CD4-positive, alpha-beta T cell treated with Interleukin-15 for 4 hours (primary cell): ENCODE results near the gene SYNDIG1.

Experiments used
- DNase-seq: peaks from one replicate; pipeline ENCODE4 v3.0.0-alpha.2; 2020; ENCODE audit warnings: low spot score

SYNDIG1 gene

DNA sequence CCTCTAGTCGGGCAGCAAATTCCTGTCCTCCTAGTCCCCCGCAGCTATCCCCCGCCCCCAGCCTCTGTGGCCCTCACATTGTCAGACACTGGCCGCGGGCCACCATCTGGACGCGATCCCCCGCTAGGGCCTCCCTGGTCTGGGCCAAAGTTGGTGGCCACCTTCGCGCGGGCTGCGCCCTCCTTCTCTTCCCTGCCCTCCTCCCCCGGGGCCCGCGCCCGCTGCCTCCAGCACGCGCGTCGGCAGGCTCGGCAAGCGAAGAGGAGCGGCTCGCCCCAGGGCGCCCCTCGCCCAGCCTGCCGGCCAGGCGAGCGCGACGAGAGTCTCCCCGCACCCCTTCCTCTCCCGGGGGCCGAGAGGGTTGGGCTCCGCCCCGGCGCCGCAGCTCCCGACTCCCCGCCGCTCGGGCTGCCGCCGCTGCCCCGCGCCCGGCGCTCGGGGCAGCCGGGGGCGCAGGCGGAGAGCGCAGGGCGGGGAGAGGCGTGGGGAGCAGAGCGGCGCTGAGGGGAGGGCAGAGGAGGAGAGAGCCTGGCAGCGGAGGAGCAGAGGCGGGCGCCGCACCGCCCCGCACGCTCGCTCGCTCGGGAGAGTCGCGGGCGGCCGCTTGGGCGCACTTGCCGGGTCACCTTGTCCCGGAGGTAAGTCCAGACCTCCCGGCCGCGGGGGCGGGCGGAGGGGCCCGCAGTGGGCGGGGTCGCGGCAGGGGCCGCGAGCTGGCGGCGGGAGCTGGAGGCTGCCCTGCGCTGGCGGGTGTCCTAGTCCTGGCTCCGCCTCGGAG, at the start of gene SYNDIG1:
Gene SYNDIG1 (plus strand): TSS at position 514 of the 778 bp plus-strand sequence. CDS start 73,469 bp downstream, outside the sequence.
- DNase-seq: no peak

- no peak for DNase-seq
These were observed 49.6 kb upstream of the SYNDIG1 start for GRCh38 chr20:24419786-24420185.

DNA sequence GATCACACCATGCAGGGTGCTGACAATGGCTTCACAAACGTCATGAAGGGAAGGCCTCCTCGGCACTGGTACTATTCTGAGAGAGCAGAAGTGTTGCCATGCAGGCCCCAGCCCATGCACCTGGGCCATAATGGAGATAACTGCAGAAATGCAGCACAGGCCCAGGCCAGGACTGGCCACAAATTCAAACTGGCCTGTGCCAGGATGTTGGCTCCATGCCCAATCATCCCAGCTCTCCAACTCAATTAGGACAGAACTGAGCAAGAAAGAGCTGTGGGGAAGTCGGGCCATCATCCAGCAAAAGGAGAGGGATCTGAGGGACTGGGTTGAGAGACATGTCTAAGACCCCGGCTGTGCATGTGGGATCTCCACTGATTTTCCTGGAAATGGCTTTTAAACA, 48.9 kb upstream of the SYNDIG1 start:
- no peak for DNase-seq

GRCh38 chr20:24421071-24421470, 48.4 kb upstream of the SYNDIG1 start:
- no peak for DNase-seq

DNA sequence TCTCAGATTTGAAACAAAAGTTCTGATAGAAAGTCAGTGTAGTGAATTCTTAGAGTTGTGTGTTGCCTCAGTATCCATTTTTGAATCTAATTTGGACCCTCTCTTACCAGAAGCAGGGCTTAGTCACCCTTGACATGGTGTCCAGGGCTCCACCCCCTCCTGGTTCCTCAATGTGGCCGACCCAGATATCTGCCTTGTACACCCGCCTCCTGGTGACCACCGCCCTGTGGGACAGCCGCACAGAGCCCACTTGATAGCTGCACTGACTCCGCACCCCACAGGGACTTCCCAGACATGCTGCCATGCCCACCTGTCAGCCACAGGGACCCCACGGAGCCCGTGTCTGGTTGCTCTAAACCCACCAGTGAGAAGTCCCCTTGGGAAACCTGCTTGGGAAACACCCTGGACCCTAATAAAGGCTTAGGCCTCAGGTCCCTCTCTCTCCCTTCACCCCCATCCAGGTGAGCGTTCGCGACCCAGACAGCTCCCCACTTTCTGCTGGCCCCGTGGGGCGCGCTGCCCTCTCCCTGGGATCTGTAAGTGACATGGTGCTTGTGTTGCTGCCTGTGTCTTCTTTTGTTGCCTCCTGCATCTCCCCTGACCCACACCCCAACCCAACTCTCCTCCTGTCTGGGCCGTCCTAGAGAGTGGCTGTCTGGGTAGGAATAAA, 47.2 kb upstream of the SYNDIG1 start:
- no peak for DNase-seq

DNA sequence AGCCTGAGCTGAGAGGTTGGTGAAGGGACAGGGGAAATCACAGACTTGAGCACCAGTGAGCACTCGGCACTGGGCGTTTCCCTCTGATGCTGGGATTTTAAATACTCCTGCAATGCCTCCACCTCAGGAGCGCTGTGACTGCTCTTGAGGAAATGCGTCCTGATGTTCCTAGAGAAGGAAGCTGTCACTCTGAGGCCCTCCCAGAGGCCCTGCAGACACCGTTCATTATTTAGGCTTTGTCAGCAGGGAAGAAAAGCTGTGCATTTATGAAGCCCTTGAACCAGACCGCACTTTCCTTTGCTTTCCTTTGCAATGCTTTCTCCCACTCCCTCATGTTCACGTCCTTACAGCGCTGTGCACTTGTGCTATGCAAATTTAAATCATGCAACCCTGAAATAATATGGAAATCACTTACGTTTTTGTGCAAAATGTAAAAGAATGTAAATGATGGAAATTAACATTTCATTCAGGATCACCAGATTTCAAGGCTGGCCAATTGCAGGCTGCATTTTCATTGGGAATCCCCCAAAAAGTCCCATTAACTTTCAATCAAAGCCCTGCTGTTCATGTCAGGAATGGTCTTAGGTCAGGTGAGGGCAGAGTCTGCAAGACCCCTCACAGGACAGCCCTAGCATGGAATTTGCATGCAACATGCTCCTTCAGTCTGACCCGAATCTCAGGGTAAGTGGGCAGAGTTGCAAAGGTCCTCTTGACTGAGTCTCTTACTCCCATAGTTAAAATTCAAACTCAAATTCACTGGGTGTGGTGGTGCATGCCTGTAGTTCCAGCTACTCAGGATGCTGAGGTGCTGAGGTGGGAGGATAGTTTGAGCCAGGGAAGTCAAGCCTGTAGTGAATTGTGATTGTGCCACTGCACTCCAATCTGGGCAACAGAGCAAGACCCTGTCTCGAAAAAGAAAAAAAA, 45.8 kb upstream of the SYNDIG1 start:
- DNase-seq: no peak

DNA sequence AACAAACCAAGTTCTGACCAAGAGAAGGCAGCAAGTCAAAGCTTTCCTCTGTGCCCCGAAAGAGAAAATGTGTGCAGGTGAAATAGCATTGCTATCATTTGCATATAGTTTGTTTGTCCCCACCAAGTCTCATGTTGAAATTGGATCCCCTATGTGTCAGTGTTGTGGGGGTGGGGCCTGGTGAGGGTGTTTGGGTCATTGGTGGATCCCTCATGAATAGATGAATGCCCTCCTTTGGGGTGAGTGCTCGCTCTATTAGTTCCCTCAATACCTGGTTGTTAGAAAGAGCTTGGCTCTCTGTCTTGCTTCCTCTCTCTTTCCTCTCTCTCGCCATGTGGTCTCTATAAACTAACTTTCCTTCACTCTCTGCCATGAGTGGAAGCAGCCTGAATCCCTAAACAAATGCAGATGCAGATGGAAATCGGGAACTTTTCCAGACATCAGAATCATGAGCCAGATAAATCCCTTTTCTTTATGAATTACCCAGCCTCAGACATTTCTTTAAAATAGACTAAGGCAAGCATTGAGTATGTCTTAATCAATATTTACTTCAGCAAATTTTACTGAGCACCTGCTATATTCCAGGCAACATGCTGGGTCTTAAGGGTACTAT, 43.8 kb upstream of the SYNDIG1 start:
- DNase-seq: no peak

GRCh38 chr20:24431279-24432045, 38.0 kb upstream of the SYNDIG1 start:
- DNase-seq: no peak

- DNase-seq: no peak
These were observed 37.4 kb upstream of the SYNDIG1 start for GRCh38 chr20:24432046-24432442.

- DNase-seq: no peak
These were observed 33.3 kb upstream of the SYNDIG1 start for GRCh38 chr20:24436160-24436559.

DNA sequence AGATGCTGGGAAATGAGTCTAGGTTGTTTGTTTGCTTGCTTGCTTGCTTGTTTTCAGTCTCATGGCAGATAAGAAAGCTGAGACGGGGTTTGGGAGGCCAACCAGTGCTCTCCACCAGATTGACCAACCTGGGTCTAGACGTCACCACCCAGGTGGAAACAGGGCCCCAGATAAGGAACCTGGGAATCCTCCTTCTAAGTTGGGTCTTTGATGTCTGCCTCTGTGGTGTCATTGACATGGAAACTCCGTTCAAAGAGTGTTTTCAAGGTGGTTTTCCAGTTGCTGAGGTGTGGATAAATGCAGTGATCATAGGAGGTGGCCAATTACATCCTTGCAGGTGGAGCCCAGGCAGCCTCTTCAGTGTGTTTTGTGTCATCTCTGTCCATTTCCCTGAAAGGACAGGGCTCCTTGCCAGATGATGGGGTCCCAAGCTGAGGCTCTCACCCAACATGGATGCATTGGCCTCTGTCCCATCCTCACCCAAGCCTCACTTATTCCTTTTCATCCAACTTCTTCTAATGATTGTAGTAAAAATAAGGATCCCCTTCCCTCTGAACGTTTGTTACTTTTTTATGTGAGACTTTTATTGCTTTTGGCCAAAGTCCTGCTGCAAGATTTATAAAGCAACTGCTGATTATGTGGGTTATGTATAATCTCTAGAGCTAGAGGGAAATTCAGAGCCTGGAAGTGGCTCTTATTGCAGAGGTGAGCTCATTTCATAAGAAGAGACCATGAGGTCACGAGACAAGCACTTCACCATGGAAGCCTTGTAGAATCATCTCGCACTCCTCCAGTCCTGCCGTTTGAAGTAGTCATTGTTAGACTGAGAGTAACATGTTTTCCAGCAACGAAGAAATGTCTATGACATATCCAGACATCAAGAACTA, 32.0 kb upstream of the SYNDIG1 start:
- no peak for DNase-seq

DNA sequence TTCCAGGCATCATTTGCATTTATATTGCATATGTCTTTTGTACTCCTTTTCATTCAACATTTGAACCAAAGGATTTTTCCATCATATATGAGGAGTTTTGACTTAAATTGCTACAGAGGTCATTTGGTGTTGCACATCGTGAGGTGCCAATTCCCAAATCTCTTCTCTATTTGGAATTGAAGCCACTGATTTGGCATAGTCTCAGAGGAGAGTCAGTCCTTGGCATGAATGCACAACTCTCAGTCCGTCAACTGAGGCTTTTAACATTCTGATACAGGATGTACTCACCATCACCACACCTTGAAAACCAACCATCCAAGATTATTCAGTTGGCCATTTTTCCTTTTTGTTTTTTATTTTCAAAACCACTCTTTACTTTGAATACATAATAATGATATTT, 31.1 kb upstream of the SYNDIG1 start:
- DNase-seq: no peak

- no peak for DNase-seq
These were observed 29.6 kb upstream of the SYNDIG1 start for GRCh38 chr20:24439737-24440387.

- no peak for DNase-seq
These were observed 27.8 kb upstream of the SYNDIG1 start for GRCh38 chr20:24441661-24442060.

DNA sequence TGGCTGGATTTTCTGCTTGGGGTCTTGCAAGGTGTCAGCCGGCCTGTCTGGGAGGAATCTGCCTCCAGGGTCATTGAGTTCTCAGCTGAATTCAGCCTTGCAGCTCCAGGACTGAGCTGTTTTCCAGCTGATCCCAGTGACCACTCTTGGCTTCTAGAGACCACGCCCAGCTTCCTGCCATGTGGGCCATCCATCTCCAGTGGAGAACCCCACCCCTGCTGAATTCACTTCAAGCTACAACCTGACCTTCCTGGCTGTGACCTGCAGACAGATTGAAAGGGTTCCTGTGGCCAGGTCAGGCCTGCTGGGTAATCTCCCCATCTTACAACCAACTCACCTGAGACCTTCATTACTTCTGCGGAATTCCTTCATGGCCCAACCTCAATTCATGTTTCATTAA, 26.5 kb upstream of the SYNDIG1 start:
- DNase-seq: no peak

DNA sequence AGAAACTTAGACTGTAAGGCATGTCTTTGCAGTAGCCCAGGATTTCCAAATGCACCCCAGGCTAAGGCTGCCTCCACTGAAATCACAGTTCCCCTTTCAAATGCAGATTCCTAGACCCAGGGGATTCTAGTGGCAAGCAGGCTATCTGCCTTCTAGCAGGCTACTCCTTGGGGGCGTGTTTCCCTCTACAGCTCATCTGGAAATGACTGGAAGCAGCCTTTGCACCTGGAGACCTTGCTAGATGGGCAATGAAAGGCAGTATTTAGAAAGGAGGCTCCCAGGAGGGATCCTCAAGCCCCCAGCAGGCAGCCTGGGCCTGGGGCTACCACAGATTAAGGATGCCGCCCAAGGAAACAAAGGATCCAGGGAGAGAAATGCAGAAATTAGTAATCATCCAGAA, 26.0 kb upstream of the SYNDIG1 start:
- DNase-seq: no peak

DNA sequence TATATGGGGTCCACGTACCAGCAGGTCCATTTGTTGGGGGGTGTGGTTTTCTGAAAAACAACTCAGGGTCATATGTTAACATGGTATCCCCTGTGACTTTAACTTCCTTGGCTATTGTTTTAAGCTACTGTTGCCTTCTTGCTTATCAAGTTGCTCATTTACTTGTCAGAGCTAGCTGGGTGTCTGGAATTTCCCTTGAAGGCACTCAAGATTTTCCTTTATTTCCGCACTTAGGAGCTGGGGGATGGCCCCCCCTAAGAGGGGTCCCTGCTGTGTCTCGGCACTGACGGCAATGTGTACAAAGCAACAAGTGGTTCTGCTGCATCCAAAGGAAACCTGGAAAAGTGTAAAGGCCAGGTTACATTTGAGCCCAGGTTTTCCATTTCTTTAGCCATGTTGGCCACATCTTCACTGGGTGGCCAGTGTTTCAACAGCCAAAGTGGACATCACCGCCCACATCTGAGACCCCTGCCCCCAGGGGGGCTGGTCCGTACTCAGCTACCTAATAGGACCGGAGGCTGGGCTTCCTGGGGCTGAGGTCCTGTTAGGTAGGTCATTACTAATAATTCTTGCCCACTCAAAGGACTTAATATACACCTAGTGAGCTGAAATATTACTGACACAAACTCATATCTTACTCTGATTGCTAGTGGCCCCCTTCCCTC, 24.8 kb upstream of the SYNDIG1 start:
- DNase-seq: no peak

DNA sequence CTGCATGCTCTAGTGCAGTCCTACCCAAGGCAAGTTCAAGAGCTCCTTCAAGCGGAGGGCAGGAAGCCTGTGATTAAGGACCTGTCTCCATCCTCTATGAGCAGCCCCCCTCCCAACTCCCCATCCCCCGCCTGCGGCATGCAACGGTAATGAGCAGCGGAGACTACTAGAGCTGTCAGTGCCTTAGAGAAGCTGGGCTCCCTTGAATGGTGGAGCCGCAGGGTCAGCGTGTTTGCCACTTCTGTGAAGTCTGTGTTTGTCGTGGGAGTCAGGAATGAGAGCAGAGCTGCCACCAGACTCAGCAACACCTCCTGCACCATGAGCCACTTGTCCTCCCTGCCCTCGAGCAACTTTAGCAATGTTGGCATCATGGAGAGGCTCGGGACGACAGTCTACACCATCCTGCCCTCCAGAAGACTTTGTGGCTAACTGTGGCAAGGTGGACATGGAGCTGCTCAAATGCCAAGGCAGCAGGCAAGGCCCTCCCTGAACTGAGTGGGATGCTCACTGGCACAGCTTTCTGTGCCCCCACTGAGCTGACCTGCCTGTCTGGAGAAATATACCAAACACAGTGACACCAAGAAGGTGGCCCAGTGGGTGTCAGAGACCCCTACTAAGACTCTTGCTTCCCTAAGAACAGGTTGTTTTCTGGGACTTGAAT, 23.8 kb upstream of the SYNDIG1 start:
- no peak for DNase-seq

GRCh38 chr20:24446811-24447210, 22.6 kb upstream of the SYNDIG1 start:
- no peak for DNase-seq
